22Rv1 (cell line): ENCODE data around the gene TNFSF4.

Source experiments
- H3K27ac ChIP-seq: fragments of 450-650 bp; 2 replicates; pipeline ENCODE4 v1.5.1; 2017
- ZFX ChIP-seq: fragments of 450-650 bp; IDR thresholded peaks from 2 replicates; pipeline ENCODE4 v1.6.1; 2017; ENCODE audit warnings: antibody characterized with exemption, borderline replicate concordance
- TF ChIP-seq, protein P1 (sequence below): fragments of 450-650 bp; IDR thresholded peaks from 2 replicates; pipeline ENCODE4 v1.5.1; 2017; ENCODE audit warnings: mild to moderate bottlenecking

TNFSF4 gene

DNA sequence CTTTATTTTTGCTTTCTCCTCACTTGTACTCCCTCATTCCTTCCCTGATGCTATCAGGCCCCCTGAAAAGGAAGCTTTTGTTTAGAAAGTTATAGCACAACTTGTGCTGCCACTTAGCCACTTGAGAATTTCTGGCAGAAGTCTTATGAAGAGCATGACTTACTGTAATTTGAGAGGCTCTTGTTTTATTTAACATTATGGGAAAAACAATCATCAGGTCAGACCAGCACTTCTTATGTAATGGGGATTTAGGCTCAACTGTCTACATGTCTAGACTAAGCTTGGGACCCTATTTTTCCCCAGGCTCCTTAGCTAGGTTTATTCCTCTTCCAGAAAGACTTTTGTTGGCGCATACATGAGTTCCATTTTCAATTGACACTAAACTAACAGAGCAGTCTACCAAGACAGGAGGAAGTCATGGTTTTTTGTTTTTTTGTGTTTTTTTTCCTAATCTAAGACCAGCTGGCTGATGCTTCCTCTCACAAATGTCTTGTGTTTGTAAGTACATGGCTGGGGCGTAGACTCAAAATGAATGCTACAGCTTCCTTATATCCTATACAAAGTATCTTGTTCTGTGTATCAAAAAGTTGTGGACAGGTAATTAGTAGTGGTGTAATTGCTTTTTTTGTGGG lies 31.5 kb downstream of the TNFSF4 start:
- TF ChIP-seq ZFX, result no peak
- H3K27ac ChIP-seq, result no peak overlapping the region

DNA sequence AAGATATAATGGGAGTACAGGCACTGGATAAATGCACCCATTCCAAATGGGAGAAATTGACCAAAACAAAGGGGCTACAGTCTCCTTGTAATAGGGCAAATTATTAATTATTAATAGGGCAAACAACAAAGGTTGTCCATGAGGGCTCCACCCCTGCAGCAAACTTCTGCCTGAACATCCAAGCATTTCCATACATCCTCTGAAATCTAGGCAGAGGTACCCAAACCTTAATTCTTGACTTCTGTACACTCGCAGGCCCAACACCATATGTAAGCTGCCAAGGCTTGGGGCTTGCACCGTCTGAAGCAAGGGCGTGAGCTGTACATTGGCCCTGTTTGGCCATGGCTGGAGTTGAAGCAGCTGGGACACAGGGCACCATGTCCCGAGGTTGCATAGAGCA lies 33.7 kb downstream of the TNFSF4 start:
- no peak overlapping the region for H3K27ac ChIP-seq
- TF ChIP-seq, protein P1, sequence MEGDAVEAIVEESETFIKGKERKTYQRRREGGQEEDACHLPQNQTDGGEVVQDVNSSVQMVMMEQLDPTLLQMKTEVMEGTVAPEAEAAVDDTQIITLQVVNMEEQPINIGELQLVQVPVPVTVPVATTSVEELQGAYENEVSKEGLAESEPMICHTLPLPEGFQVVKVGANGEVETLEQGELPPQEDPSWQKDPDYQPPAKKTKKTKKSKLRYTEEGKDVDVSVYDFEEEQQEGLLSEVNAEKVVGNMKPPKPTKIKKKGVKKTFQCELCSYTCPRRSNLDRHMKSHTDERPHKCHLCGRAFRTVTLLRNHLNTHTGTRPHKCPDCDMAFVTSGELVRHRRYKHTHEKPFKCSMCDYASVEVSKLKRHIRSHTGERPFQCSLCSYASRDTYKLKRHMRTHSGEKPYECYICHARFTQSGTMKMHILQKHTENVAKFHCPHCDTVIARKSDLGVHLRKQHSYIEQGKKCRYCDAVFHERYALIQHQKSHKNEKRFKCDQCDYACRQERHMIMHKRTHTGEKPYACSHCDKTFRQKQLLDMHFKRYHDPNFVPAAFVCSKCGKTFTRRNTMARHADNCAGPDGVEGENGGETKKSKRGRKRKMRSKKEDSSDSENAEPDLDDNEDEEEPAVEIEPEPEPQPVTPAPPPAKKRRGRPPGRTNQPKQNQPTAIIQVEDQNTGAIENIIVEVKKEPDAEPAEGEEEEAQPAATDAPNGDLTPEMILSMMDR, result no peak
- TF ChIP-seq ZFX, result no peak

DNA sequence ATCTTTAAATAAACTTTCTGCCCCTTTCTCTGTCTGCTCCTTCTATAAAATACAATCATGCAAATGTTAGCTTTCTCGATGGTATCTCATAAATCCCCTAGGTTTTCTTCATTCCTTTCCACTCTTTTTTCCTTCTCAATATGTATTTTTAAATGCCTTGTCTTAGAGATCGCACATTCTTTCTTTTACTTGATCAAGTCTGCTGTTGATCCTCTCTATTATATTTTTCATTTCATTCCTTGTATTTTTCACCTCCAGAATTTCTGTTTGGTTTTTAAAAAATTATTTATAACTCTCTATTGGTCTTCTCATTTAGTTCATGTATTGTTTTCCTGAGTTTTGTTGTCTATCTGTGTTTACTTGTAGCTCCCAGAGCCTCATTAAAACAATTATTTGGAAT lies 36.0 kb downstream of the TNFSF4 start:
- no peak overlapping the region for H3K27ac ChIP-seq
- TF ChIP-seq, protein P1, result no peak
- TF ChIP-seq ZFX, result no peak

DNA sequence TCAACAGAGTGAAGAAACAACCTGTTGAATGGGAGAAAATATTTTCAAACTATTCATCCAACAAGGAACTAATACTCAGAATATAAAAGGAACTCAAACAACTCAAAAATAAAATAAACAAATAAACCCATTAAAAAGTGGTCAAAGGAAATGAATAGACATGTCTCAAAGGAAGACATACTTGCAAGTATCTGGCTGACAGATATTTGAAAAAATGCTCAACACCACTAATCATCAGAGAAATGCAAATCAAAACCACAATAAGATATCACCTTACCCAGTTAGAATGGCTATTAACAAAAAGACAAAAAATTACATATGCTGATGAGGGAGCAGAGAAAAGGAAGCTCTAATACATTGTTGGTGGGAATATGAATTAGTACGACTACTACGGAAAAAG lies 38.2 kb downstream of the TNFSF4 start:
- no peak overlapping the region for H3K27ac ChIP-seq
- no peak for TF ChIP-seq ZFX
- TF ChIP-seq, protein P1, result no peak

DNA sequence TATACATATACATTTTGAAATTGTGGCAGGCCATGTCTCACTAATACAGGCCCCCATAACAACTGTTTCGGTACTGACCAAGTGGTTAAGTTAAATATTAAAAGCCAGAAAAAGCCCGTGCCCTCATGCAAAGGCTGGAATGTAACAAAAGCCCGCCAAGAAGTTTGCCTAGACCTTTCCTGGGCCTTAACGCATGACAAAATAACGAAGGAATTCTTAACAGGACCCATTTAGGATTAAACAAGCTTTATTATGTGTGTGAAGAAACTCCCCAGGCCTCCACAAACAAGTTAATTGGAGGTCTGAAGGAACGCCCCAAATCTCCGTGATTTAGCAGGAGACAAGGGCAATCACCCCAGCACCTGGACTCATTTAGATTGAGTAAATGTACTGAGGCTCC lies 42.4 kb downstream of the TNFSF4 start:
- no peak for TF ChIP-seq ZFX
- TF ChIP-seq, protein P1, result no peak
- H3K27ac ChIP-seq, result no peak overlapping the region

DNA sequence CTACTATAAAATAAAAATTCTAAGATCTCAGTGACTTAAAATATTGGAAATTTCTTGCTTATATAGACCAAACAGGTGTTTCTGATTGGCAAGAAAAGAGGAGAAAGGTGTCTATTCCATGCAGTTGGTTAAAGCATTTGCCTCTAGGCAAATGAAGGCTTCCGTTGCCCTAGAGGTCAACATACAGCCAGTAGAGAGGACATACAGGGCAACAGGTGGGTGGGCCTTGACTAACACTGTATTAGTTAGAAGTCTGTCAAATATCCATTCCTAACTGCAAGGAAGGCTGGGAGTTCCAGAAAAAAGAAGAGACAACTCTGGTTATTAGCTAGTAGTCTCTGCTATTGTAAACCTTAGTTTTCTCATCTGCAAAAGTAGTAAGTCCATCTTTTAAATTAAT lies 43.0 kb downstream of the TNFSF4 start:
- no peak overlapping the region for H3K27ac ChIP-seq
- TF ChIP-seq ZFX, result no peak
- TF ChIP-seq, protein P1, result no peak

DNA sequence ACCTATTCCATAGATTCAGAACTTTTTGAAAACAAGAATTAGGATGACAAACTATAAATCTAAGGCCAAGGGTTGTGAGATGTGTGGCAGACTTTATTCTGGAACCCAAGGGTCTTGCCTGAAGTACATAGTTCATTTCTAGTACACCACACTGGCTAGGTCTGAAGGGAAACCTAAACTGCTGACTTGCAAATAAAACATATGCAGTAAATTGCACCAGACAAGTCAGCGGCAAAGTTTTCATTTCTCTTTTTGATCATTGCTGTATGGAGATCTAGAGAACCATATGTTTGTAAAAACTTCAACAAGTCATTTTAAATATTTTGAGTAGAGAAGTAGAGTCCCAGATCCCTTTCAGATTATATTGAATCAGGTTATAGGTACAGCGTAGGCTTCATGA lies 43.9 kb downstream of the TNFSF4 start:
- TF ChIP-seq ZFX, result no peak
- TF ChIP-seq, protein P1, result no peak
- no peak overlapping the region for H3K27ac ChIP-seq

DNA sequence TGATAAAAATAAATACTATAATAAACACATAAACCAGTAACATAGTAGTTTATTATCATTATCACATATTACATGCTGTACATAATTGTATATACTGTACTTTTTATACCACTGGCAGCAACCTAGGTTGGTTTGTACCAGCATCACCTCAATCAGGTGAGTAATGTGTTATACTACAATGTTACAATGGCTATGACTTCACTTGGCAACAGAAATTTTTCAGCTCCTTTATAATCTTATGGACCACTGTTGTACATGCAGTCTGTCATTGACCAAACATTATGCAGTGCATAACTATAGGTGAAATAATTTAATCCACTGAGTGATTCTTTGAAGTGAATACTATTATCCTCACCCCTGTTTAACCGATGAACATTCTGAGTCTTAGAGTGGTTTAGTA lies 44.5 kb downstream of the TNFSF4 start:
- no peak overlapping the region for H3K27ac ChIP-seq
- TF ChIP-seq, protein P1, result no peak
- no peak for TF ChIP-seq ZFX
